ENCODE results near the gene ARMC2. TPM values are rescaled to one million over a fixed set of nuclear protein-coding genes. Genes with fewer than 3 reads are reported as not detected.
"Not testable (repeated sequence)": the region's sequence is repeated elsewhere in the genome, so short reads cannot be mapped to it uniquely, and the experiment has no call there.

ARMC2 gene
- polyA plus RNA-seq, 3 donors, result 1.7 to 7.4 (median 3.5) TPM

DNA sequence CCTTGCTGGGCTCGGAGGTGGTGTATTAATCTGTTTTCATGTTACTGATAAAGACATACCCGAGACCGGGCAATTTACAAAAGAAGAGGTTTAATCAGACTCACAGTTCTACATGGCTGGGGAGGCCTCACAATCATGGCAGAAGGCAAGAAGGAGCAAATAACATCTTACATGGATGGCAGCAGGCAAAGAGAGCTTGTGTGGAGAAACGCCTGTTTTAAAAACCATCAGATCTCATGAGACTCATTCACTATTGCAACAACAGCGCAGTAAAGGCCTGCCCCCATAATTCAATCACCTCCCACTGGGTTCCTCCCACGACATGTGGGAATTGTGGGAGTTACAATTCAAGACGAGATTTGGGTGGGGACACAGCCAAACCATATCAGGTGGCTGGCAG, 30.9 kb upstream of the ARMC2 start:
- intact Hi-C loops (cut with micrococcal nuclease); H3K79me2 ChIP-seq (ENCODE audit: insufficient read depth, low read length); H3K27ac Mint-ChIP-seq; H4K20me1 ChIP-seq (ENCODE audit: insufficient read depth, low read length); H3K36me3 Mint-ChIP-seq; H3K4me1 Mint-ChIP-seq; H3K36me3 ChIP-seq (replicated peaks in 1 of 2; ENCODE audit: control insufficient read depth in 1 of 2, insufficient read depth in 2 of 2, low read length in 2 of 2); H3K4me2 ChIP-seq (replicated peaks; ENCODE audit: extremely low read depth, low read length, poor library complexity, severe bottlenecking); H3K4me1 ChIP-seq (ENCODE audit: control insufficient read depth in 1 of 2, insufficient read depth in 2 of 2, low read length in 2 of 2); H2AFZ ChIP-seq (ENCODE audit: insufficient read depth, low read depth, low read length, poor library complexity, severe bottlenecking); H3K4me3 Mint-ChIP-seq; H3K27me3 Mint-ChIP-seq (ENCODE audit: low read depth in 3 of 3); H3K4me3 ChIP-seq (replicated peaks in 1 of 3; ENCODE audit: low read depth in 2 of 3, low read length in 3 of 3); H3K27ac ChIP-seq (ENCODE audit: low read depth in 1 of 2, low read length in 2 of 2); H3K27me3 ChIP-seq (ENCODE audit: control insufficient read depth in 2 of 2, insufficient read depth in 2 of 2, low read length in 2 of 2); DNase-seq; H3K9ac ChIP-seq (ENCODE audit: insufficient read depth, low read length, poor library complexity, severe bottlenecking): not testable (repeated sequence)
- WGBS (ENCODE audit: insufficient coverage), result 96% methylated on average over 3 of the region's 7 CpGs
- H3K9me3 Mint-ChIP-seq, result peaks cover 21 to 30% (median 28%) of the 10 kb centered on the region in 7 donors
- H3K9me3 ChIP-seq (replicated peaks in 1 of 2; ENCODE audit: control insufficient read depth in 1 of 2, insufficient read depth in 1 of 2, low read length in 2 of 2), result peaks cover 5 to 13% of the 10 kb centered on the region in 2 donors

- H3K27me3 Mint-ChIP-seq (ENCODE audit: low read depth in 3 of 3), result peaks cover 0 to 3% (median 1%) of the 10 kb centered on the region in 3 donors
- Histone ChIP-seq H3K27me3 (ENCODE audit: control insufficient read depth in 2 of 2, insufficient read depth in 2 of 2, low read length in 2 of 2) (no peaks in the 10 kb centered on the region), H2AFZ (ENCODE audit: insufficient read depth, low read depth, low read length, poor library complexity, severe bottlenecking) (no peak overlapping the region), H3K79me2 (ENCODE audit: insufficient read depth, low read length) (no peaks in the 10 kb centered on the region), H3K36me3 (replicated peaks in 1 of 2; ENCODE audit: control insufficient read depth in 1 of 2, insufficient read depth in 2 of 2, low read length in 2 of 2) (no peaks in the 10 kb centered on the region), H3K27ac (ENCODE audit: low read depth in 1 of 2, low read length in 2 of 2) (no peak overlapping the region), H3K4me1 (ENCODE audit: control insufficient read depth in 1 of 2, insufficient read depth in 2 of 2, low read length in 2 of 2) (peaks cover 18 to 25% of the 10 kb centered on the region in 2 donors), H3K9me3 (replicated peaks in 1 of 2; ENCODE audit: control insufficient read depth in 1 of 2, insufficient read depth in 1 of 2, low read length in 2 of 2) (peaks cover 7 to 17% of the 10 kb centered on the region in 2 donors), H3K9ac (ENCODE audit: insufficient read depth, low read length, poor library complexity, severe bottlenecking) (no peak overlapping the region), H3K4me2 (replicated peaks; ENCODE audit: extremely low read depth, low read length, poor library complexity, severe bottlenecking) (no peak overlapping the region), H3K4me3 (replicated peaks in 1 of 3; ENCODE audit: low read depth in 2 of 3, low read length in 3 of 3) (no peak overlapping the region), H4K20me1 (ENCODE audit: insufficient read depth, low read length) (no peaks in the 10 kb centered on the region)
- H3K27ac Mint-ChIP-seq, result no peak overlapping the region
- peaks cover 26% of the 10 kb centered on the region for H3K4me1 Mint-ChIP-seq
- intact Hi-C loops (cut with micrococcal nuclease), result no loop called here
- peaks cover 5 to 7% of the 10 kb centered on the region in 2 donors for H3K36me3 Mint-ChIP-seq
- 0% methylated on average over 1 of the region's 3 CpGs for WGBS (ENCODE audit: insufficient coverage)
- TF ChIP-seq, protein P1, sequence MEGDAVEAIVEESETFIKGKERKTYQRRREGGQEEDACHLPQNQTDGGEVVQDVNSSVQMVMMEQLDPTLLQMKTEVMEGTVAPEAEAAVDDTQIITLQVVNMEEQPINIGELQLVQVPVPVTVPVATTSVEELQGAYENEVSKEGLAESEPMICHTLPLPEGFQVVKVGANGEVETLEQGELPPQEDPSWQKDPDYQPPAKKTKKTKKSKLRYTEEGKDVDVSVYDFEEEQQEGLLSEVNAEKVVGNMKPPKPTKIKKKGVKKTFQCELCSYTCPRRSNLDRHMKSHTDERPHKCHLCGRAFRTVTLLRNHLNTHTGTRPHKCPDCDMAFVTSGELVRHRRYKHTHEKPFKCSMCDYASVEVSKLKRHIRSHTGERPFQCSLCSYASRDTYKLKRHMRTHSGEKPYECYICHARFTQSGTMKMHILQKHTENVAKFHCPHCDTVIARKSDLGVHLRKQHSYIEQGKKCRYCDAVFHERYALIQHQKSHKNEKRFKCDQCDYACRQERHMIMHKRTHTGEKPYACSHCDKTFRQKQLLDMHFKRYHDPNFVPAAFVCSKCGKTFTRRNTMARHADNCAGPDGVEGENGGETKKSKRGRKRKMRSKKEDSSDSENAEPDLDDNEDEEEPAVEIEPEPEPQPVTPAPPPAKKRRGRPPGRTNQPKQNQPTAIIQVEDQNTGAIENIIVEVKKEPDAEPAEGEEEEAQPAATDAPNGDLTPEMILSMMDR (IDR thresholded peaks at IDR 0.05), result no peak
- no peak for DNase-seq
- peaks cover 20 to 33% (median 27%) of the 10 kb centered on the region in 7 donors for H3K9me3 Mint-ChIP-seq
- no peak overlapping the region for H3K4me3 Mint-ChIP-seq
These were observed 28.2 kb upstream of the ARMC2 start for GRCh38 chr6:108820006-108820405.

Data from CD14-positive monocyte (primary cell).